ENCODE measurements around the gene CCDC195. TPM values are rescaled to one million over a fixed set of nuclear protein-coding genes. Genes with fewer than 3 reads are reported as not detected.

Gene CCDC195
- total RNA-seq, 3 donors from 2014 or later, result not detected

GRCh38 chr2:224655006-224655537 is 61.1 kb downstream of the CCDC195 start:
- Histone ChIP-seq H3K36me3 (no peaks in the 10 kb centered on the region), H3K4me1 (no peaks in the 10 kb centered on the region), H3K27me3 (no peaks in the 10 kb centered on the region), H3K9me3 (peaks cover 0 to 6% of the 10 kb centered on the region in 2 donors), H3K27ac (no peak overlapping the region), H3K4me3 (no peak overlapping the region)
- intact Hi-C loops (cut with DNase I; ENCODE audit: low total_unique reads), result no loop called here
- no peak for DNase-seq (ENCODE audit: low spot score in 2 of 2)
- TF ChIP-seq POLR2A (IDR thresholded peaks at IDR 0.05) (no peak), CTCF (IDR thresholded peaks at IDR 0.05) (no peak), POLR2AphosphoS5 (IDR thresholded peaks at IDR 0.05) (no peak)

Other genes with a start within 250 kb of the CCDC195 start
- gene CUL3, start 131.0 kb downstream of the CCDC195 start, total RNA-seq, result 100 to 1,000 TPM in 1 of 3 donors, 10 to 100 TPM in 2; 71.2 to 111 (median 82.3) TPM

All from breast epithelium (tissue), 4 donors.